HepG2 (cell line): Measurements from ENCODE around the gene SMARCB1. TPM values are rescaled to one million over a fixed set of nuclear protein-coding genes. Genes with fewer than 3 reads are reported as not detected.

ENCODE experiments used
- ARID5B ChIP-seq: IDR thresholded peaks from 2 replicates; pipeline ENCODE4 v1.4.0; 2020; ENCODE audit warnings: mild to moderate bottlenecking, missing genetic modification reagents
- CREB1 ChIP-seq, 2 experiments: fragments of 450-650 bp in 1 of 2; IDR thresholded peaks; 2 replicates each; pipeline ENCODE4 v1.6.1; 2016 to 2017; ENCODE audit warnings: control low read depth in 1 of 2, mild to moderate bottlenecking in 1 of 2, missing compliant biosample characterization in 1 of 2, missing genetic modification characterization in 1 of 2
- JARID2 ChIP-seq: sonication (generic); formaldehyde crosslinking; IDR thresholded peaks from 2 replicates; pipeline ENCODE4 v1.8.1; 2023; ENCODE audit warnings: missing genetic modification reagents, inconsistent platforms; ENCODE audit not compliant: insufficient replicate concordance
- RORA ChIP-seq: sonication (generic); formaldehyde crosslinking; IDR thresholded peaks from 2 replicates; pipeline ENCODE4 v1.5.0; 2020; ENCODE audit warnings: mild to moderate bottlenecking, missing genetic modification reagents, moderate library complexity
- SRSF4 ChIP-seq: fragments of 200-400 bp; formaldehyde crosslinking; IDR thresholded peaks from one replicate; pipeline ENCODE4 v1.6.1; 2018; ENCODE audit warnings: mild to moderate bottlenecking, low read depth, low read length, moderate library complexity; ENCODE audit not compliant: poor library complexity, severe bottlenecking
- STAG1 ChIP-seq: sonication (generic); formaldehyde crosslinking; IDR thresholded peaks from 2 replicates; pipeline ENCODE4 v1.4.0; 2020; ENCODE audit warnings: missing genetic modification reagents
- TFDP1 ChIP-seq: IDR thresholded peaks from 2 replicates; pipeline ENCODE4 v1.6.1; 2016; ENCODE audit warnings: missing compliant biosample characterization, missing genetic modification reagents, borderline replicate concordance
- U2AF2 ChIP-seq: fragments of 200-400 bp; formaldehyde crosslinking; IDR thresholded peaks from 2 replicates; pipeline ENCODE4 v1.6.1; 2017; ENCODE audit warnings: low read depth, mild to moderate bottlenecking, low read length
- ZNF274 ChIP-seq: sonication (generic); formaldehyde crosslinking; IDR thresholded peaks from 2 replicates; pipeline ENCODE4 v1.5.1; 2020; ENCODE audit warnings: mild to moderate bottlenecking, missing genetic modification reagents
- polyA plus RNA-seq, 8 experiments: library from polyadenylated mRNA; depleted of rRNA in 3 of 8; stranded (reverse) in 7 of 8; unstranded in 1 of 8; fragments of >200 nt; fragmentation: Illumina TruSeq in 4 of 8; extraction: Trizol in 4 of 8; gene quantifications; 2 replicates each; pipeline versions ENCODE4 v1.2.1 to v1.2.3, GENCODE V29; 2011 to 2016; ENCODE audit warnings: low read depth in 4 of 8, missing spikeins in 1 of 8, mixed read lengths in 1 of 8; ENCODE audit not compliant: insufficient read depth in 1 of 8
- total RNA-seq, 5 experiments: library from RNA; depleted of rRNA; stranded (reverse); fragments of >200 nt; fragmentation: Illumina TruSeq; extraction: Trizol; gene quantifications; 2 replicates each; pipeline ENCODE4 v1.2.3, GENCODE V29; 2016; ENCODE audit warnings: low read depth in 1 of 5
- TF ChIP-seq, protein P1 (sequence below): sonication (generic); formaldehyde crosslinking; IDR thresholded peaks from 2 replicates; pipeline ENCODE4 v1.4.0; 2020; ENCODE audit warnings: missing genetic modification reagents, borderline replicate concordance
- TF ChIP-seq, protein P2 (sequence below): sonication (generic); formaldehyde crosslinking; IDR thresholded peaks from 2 replicates; pipeline ENCODE4 v1.4.0; 2020; ENCODE audit warnings: missing genetic modification reagents, mild to moderate bottlenecking, borderline replicate concordance

Gene SMARCB1
- total and polyA plus RNA-seq, 2 of the 13 experiments (the other 11 are each of a cell fraction or from before 2014, with no cell fraction given), result 74.0 to 166 TPM

GRCh38 chr22:23774114-23774921 lies 12.4 kb upstream of the SMARCB1 start (continued):
- TF ChIP-seq, protein P1, sequence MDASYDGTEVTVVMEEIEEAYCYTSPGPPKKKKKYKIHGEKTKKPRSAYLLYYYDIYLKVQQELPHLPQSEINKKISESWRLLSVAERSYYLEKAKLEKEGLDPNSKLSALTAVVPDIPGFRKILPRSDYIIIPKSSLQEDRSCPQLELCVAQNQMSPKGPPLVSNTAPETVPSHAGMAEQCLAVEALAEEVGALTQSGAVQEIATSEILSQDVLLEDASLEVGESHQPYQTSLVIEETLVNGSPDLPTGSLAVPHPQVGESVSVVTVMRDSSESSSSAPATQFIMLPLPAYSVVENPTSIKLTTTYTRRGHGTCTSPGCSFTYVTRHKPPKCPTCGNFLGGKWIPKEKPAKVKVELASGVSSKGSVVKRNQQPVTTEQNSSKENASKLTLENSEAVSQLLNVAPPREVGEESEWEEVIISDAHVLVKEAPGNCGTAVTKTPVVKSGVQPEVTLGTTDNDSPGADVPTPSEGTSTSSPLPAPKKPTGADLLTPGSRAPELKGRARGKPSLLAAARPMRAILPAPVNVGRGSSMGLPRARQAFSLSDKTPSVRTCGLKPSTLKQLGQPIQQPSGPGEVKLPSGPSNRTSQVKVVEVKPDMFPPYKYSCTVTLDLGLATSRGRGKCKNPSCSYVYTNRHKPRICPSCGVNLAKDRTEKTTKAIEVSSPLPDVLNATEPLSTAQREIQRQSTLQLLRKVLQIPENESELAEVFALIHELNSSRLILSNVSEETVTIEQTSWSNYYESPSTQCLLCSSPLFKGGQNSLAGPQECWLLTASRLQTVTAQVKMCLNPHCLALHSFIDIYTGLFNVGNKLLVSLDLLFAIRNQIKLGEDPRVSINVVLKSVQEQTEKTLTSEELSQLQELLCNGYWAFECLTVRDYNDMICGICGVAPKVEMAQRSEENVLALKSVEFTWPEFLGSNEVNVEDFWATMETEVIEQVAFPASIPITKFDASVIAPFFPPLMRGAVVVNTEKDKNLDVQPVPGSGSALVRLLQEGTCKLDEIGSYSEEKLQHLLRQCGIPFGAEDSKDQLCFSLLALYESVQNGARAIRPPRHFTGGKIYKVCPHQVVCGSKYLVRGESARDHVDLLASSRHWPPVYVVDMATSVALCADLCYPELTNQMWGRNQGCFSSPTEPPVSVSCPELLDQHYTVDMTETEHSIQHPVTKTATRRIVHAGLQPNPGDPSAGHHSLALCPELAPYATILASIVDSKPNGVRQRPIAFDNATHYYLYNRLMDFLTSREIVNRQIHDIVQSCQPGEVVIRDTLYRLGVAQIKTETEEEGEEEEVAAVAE (CRISPR knock-in tag), result peak; percentile 71; the same call in 1 of the 2 replicates
- TF ChIP-seq, protein P2, sequence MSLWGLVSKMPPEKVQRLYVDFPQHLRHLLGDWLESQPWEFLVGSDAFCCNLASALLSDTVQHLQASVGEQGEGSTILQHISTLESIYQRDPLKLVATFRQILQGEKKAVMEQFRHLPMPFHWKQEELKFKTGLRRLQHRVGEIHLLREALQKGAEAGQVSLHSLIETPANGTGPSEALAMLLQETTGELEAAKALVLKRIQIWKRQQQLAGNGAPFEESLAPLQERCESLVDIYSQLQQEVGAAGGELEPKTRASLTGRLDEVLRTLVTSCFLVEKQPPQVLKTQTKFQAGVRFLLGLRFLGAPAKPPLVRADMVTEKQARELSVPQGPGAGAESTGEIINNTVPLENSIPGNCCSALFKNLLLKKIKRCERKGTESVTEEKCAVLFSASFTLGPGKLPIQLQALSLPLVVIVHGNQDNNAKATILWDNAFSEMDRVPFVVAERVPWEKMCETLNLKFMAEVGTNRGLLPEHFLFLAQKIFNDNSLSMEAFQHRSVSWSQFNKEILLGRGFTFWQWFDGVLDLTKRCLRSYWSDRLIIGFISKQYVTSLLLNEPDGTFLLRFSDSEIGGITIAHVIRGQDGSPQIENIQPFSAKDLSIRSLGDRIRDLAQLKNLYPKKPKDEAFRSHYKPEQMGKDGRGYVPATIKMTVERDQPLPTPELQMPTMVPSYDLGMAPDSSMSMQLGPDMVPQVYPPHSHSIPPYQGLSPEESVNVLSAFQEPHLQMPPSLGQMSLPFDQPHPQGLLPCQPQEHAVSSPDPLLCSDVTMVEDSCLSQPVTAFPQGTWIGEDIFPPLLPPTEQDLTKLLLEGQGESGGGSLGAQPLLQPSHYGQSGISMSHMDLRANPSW (CRISPR knock-in tag), result no peak; the same call in 1 of the 2 replicates
- TF ChIP-seq SRSF4, result no peak
- no peak for TF ChIP-seq JARID2 (CRISPR knock-in tag)
- peak; percentile 88 for TF ChIP-seq ARID5B (CRISPR knock-in tag)
- TF ChIP-seq ZNF274, result no peak
- no peak; the same call in 1 of the 2 replicates for TF ChIP-seq TFDP1
- TF ChIP-seq CREB1 (IDR thresholded peaks at IDR 0.05), result 0 out of 2 replicates have a peak, but pooled peaks have one; percentile 38
- no peak for TF ChIP-seq CREB1 (CRISPR knock-in tag; IDR thresholded peaks at IDR 0.05)
- TF ChIP-seq STAG1 (CRISPR knock-in tag), result no peak; the same call in 1 of the 2 replicates
- TF ChIP-seq U2AF2, result no peak
- no peak for TF ChIP-seq RORA (CRISPR knock-in tag)
